ENCODE data around the gene ST3GAL4.
"Not testable (repeated sequence)": the region's sequence is repeated elsewhere in the genome, so short reads cannot be mapped to it uniquely, and the experiment has no call there.

ST3GAL4 gene

DNA sequence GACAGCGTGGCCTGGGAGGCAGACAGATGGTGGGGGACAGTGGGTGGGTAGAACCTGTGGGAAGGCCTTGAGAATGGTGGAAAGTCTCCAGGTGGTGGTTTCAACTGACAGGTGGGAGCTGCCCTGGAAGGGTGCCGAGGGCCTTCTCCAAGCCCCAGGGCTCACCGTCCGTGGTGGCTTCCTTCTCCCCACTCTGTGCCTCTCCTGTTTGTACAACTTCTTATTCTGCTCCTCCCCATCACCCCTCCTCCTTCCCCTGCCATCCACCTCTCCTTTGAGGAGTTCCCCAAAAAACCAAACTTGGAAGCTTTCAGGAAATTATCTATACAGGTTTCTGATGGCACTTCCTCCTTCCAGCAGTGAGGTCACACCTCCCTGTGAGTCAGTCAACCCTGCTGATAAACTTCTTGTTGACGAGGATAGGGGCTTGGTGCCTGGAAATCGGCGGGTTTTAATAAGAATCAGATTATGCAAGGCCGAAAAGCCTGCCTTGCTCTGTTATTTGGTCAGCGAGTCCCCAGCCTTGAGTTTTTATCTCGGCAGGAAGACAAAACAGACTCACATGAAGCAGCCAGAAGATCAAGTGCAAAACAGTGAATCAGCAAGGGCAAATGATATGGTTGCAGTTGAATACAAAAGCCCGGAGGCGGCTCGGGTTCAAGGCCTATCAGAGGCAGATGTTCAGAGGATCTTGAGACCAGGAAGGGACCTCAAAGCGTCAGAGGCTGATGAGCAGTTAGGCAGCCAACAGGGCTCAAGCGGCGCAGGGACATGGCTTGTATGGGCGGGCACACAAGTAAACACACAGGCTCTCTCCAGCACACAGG is 9.5 kb upstream of the ST3GAL4 start:
- no peak overlapping the region for H3K4me3 Mint-ChIP-seq
- no peaks in the 10 kb centered on the region for H3K27me3 Mint-ChIP-seq
- peaks cover 48 to 76% of the 10 kb centered on the region in 2 donors for H3K36me3 Mint-ChIP-seq
- H3K27ac Mint-ChIP-seq, result peak overlapping the region; percentile 20
- peaks cover 0 to 12% of the 10 kb centered on the region in 2 donors for H3K4me1 Mint-ChIP-seq
- H3K9me3 Mint-ChIP-seq, result no peaks in the 10 kb centered on the region
- no peak for DNase-seq
- ATAC-seq (replicated peaks), result peak in 1 of 2 donors; percentile 33

DNA sequence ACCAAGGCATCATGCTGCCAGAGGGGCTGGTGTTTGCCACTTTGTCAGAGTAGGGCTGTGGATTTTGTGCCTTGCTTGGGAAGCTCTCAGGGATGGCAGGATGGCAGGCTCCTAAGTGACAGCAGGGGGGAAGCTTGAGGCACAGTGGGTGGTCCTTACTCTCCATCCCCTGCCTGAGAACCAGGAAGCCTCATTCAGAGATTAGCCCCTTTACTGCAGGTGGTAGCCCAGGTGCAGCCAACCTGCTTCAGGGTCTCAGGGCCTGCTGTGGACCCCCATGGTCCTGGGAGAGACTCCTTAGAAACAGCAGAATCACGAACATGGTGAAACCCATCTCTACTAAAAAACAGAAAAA is 8.9 kb upstream of the ST3GAL4 start:
- peaks cover 45 to 70% of the 10 kb centered on the region in 2 donors for H3K36me3 Mint-ChIP-seq
- H3K9me3 Mint-ChIP-seq, result no peaks in the 10 kb centered on the region
- ATAC-seq (replicated peaks) (no peak), DNase-seq (no peak)
- no peaks in the 10 kb centered on the region for H3K27me3 Mint-ChIP-seq
- H3K4me1 Mint-ChIP-seq, result peaks cover 0 to 12% of the 10 kb centered on the region in 2 donors
- no peak overlapping the region for H3K4me3 Mint-ChIP-seq
- H3K27ac Mint-ChIP-seq, result no peak overlapping the region

DNA sequence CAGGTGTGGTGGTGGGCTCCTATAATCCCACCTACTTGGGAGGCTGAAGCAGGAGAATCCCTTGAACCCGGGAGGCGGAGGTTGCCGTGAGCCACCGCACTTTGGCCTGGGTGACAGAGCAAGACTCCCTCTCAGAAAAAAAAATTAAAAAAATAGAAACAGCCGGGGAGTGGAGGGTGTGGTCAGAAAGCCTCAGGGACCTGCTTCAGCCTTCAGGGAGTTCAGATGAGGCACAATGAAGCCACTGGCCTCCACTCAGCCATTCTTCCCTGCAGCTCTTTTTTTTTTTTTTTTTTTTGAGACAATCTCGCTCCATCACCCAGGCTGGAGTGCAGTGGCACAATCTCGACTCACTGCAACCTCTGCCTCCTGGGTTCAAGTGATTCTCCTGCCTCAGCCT is 8.5 kb upstream of the ST3GAL4 start:
- peaks cover 0 to 12% of the 10 kb centered on the region in 2 donors for H3K4me1 Mint-ChIP-seq
- H3K27me3 Mint-ChIP-seq, result not testable (repeated sequence)

DNA sequence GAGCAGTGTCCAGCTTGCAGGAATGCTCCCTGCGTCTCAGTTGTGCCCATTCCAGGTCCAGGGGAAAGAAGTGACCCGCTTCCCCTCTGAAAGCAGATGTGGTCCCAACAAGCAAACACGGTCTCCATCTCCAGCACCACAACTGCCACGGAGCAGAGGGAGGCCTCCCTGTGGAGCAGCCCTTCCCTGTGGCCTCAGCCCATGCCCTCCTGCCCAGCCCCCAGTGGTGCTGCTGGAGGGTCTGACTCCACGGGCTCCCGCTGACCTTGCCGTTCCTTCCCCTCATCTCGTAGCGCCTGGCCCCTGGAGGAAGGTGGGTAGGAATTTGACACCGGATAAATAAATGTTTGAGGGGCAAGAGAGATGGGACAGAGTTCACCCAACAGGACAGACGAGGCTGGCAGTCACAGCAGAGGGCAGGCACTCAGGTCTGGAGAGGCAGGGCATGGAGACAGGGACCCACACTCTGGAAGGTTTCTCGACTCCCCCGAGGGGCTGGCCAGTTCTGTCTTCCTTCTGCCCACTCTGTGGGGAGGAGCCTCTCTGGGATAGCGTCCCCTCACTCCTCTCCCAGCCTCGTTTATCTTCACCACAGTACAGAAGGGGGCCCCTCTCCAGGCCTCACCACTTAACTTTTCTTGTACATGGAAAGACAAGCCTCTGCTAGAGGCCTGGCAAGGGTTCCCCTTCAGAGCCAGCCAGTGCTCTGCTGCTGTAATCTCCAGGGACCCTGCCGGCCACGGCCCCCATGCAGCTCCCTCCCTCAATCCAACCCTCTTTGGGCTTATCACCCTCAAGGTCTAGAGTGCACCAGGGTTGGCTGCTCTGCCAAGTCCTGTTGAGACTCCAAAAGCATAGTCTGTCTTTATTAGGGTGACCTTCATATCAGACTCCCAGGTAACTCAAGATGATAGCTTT is 7.5 kb upstream of the ST3GAL4 start:
- peak overlapping the region; percentile 82 for H3K27ac Mint-ChIP-seq
- no peak for ATAC-seq (replicated peaks)

More for the DNA sequence above, 8.5 kb upstream of the ST3GAL4 start:
- not testable (repeated sequence) for H3K9me3 Mint-ChIP-seq; ATAC-seq (replicated peaks); H3K27ac Mint-ChIP-seq; H3K4me3 Mint-ChIP-seq; DNase-seq
- H3K36me3 Mint-ChIP-seq, result peaks cover 45 to 66% of the 10 kb centered on the region in 2 donors

DNA sequence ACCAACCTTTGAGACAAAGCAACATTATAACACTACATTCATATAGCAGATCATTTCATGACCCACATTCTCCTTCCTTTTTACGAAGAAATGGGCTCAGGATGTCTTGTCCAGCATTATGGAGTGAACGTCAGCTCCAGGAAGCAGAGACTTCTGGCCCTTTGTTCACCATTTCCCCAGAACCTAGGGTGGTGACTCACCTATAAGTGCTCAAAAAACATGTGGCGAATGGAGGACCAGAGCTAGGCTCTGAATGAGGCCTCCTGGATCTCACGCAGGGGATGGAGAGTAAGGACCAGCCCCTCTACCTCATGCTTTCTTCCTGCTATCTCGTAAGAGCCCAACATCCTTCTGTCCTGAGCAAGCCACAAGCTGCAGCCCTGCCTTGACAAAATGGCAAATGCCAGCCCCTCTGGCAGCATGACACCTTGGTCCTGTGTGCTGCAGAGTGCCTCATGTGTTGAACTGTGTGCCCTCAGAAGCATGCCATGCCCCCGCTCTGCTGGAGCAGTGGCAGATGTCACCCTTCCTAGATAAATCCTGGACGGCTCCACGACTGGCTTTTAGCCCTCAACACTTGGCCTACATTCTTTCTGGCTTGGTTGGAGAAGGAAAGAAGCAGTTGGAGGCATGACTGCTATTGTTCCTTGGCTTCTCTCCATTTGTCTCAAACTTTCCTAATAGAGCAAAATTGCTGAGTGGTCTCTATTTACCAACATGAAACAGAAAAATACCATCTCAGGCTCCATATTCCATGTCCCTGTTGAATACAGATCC is 6.5 kb upstream of the ST3GAL4 start:
- Mint-ChIP-seq H3K4me3 (no peak overlapping the region), H3K27me3 (no peaks in the 10 kb centered on the region), H3K9me3 (no peaks in the 10 kb centered on the region), H3K36me3 (peaks cover 30 to 50% of the 10 kb centered on the region in 2 donors), H3K4me1 (peaks cover 12 to 25% of the 10 kb centered on the region in 2 donors), H3K27ac (no peak overlapping the region)
- DNase-seq (no peak), ATAC-seq (replicated peaks) (no peak)

More for the DNA sequence above, 7.5 kb upstream of the ST3GAL4 start:
- Mint-ChIP-seq H3K36me3 (peaks cover 37 to 60% of the 10 kb centered on the region in 2 donors), H3K27me3 (no peaks in the 10 kb centered on the region), H3K9me3 (no peaks in the 10 kb centered on the region), H3K4me3 (no peak overlapping the region), H3K4me1 (peaks cover 6 to 20% of the 10 kb centered on the region in 2 donors)
- DNase-seq, result no peak

DNA sequence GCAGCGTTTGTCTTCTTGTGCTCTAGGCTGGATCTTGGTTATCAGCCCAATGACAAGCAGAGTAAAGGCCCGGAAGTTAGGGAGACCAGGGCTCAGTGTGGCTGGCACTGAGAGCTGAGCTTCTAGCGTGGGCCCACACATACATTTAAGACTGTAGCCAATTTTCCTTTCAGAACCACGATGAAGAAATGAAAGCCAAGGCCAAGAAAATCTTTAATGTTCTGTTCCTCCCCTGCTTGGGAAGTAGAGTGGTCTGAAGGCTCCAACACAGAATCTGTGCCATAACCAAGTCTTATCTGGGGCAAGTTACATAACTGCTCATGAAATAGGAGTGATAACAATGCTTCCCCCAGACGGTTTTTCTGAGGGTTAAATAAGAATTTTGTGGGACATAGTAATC is 4.7 kb upstream of the ST3GAL4 start:
- no peaks in the 10 kb centered on the region for H3K27me3 Mint-ChIP-seq
- H3K4me1 Mint-ChIP-seq, result peaks cover 15 to 27% of the 10 kb centered on the region in 2 donors
- DNase-seq (no peak), ATAC-seq (replicated peaks) (no peak)
- H3K27ac Mint-ChIP-seq, result no peak overlapping the region
- H3K4me3 Mint-ChIP-seq, result no peak overlapping the region
- H3K36me3 Mint-ChIP-seq, result peaks cover 17 to 33% of the 10 kb centered on the region in 2 donors
- H3K9me3 Mint-ChIP-seq, result no peaks in the 10 kb centered on the region

DNA sequence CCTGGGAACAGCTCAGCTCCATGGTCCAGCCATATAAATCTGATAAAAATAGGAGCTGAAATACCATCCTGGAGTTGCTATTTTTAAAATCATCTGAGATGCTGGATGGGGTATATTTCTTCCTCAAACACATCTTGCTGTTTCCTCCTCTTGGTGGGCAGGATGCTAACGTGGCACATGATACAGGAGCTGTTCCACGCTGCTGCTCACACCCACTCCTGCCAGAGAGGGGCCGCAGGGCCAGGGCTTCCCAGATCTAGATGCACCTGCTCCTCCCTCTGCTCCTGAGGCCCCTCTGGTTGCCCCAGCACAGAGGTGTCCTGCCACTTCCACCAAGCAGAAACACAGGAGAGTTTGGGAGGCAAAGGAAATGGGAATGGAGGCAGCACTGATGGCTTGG is 3.3 kb upstream of the ST3GAL4 start:
- Mint-ChIP-seq H3K27me3 (no peaks in the 10 kb centered on the region), H3K27ac (no peak overlapping the region), H3K4me1 (peaks cover 19 to 35% of the 10 kb centered on the region in 2 donors), H3K36me3 (peaks cover 12 to 27% of the 10 kb centered on the region in 2 donors), H3K9me3 (no peaks in the 10 kb centered on the region), H3K4me3 (no peak overlapping the region)
- DNase-seq (no peak), ATAC-seq (replicated peaks) (no peak)

DNA sequence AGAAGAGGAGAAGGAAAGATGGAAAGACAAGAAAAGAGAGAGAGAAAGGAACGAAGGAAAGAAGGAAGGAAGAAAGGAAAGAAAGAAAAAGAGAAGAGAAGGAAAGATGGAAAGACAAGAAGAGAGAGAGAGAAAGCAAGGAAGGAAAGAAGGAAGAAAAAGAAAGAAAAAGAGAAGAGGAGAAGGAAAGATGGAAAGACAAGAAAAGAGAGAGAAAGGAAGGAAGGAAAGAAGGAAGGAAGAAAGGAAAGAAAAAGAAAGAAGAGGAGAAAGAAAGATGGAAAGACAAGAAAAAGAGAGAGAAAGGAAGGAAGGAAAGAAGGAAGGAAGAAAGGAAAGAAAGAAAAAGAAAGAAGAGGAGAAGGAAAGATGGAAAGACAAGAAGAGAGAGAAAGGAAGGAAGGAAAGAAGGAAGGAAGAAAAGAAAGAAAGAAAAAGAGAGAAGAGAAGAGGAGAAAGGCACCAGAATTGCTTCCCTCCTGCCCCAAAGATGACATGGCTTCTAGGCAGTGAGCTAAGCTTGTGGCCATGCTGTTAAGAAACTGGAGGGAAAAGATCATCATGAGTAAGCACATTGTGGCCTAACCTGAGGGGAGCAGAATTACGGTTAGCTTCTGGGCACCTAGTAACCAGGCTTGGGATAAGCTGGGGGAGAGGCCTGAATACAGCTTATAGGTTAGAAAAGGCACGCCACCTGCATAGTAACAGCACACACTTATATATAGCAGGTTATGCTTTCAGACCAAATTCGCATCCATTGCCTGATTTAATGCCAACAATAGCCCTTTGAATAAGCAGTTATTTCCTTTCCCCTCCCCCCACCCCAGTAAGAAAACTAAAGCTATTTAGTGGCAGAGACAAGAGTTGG is 2.3 kb upstream of the ST3GAL4 start:
- Mint-ChIP-seq H3K27me3 (no peaks in the 10 kb centered on the region), H3K4me3 (no peak overlapping the region), H3K27ac (peak overlapping the region; percentile 4), H3K36me3 (peaks cover 9 to 18% of the 10 kb centered on the region in 2 donors), H3K9me3 (no peaks in the 10 kb centered on the region), H3K4me1 (peaks cover 19 to 36% of the 10 kb centered on the region in 2 donors)
- ATAC-seq (replicated peaks), result peak in 1 of 2 donors; percentile 14
- DNase-seq, result no peak

DNA sequence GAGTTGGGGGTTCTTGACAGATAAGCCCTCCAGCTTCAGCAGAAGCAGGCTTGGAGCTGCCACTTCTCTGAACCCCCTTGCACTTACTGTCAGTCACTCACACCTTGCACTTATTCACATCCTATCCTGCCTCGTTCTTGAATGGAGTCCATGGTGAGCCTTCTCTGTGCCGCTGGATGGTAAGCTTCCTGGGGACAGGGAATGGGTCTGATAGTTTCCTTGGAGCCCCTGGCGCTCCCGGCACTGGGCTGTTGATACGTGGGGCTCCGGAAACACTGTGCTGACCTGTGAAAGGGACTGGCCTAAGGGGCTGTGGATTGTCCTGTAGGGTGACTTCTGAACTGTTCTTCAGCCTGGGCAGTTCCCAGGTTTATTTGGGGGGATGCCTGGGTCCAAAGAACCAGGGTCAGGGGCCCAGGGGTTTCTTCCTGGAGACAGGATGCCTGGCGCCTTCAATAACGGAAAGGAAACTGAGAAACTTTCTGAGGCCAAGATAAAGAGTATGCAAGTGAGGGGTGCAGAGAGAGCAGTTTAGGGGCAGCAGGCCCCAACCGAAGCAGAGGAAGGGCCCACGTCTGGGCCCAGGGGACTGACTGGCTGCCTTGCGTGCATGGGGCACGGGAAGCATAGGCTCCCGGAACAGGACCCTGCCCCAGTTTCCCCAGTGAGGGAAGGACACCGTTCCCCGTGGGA is 709 bp upstream of the ST3GAL4 start:
- peak overlapping the region; percentile 68 for H3K27ac Mint-ChIP-seq
- no peaks in the 10 kb centered on the region for H3K27me3 Mint-ChIP-seq
- ATAC-seq (replicated peaks), result peak; percentile 35 to 47

DNA sequence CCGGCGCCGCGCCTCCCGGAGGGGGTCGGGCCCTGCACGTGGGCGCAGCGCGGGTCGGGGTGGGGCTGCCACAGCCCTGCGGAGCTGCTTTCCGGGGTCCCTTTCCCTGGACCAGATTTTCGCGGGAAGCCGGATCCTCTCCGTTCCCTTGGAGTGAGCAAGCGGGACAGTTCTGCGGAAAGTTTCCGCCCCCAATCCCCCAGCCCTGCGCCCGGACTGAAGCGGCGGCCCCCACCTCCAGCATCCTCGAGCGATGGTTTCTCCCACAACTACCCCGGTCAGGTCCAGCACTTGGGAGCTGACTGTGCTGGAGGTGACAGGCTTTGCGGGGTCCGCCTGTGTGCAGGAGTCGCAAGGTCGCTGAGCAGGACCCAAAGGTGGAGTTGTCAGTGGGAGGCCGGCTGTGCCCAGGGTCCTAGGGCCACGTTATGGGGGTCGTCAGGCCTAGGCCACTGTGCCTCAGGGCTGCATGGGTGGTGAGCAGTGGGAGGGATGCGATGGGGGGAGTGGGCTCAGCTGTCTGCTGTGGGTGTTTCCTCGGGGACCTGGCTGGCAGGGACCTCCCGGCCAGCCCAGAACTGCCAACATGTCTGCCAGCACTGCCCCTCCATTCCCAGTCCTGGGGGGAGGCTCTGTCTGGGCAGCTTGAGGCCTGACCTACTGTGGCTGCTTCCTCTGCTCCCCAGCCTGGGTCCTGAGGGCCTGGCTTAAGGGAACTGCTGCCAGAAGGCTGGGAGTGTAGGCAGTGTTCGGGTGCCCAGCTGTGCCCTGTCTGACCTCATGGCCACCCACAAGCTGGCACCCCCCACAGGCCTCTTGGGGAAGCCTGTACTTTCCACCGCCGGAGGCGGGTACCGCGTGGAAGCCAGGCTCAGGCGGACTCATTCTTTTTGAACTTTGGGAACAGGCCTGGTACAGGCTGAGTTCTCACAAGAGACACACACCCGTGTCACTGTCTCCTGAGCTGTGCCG is 726 bp downstream of the ST3GAL4 start:
- Mint-ChIP-seq H3K27me3 (no peaks in the 10 kb centered on the region), H3K4me3 (peak overlapping the region; percentile 77 to 83), H3K4me1 (peaks cover 19 to 36% of the 10 kb centered on the region in 2 donors), H3K36me3 (no peaks in the 10 kb centered on the region), H3K9me3 (no peaks in the 10 kb centered on the region), H3K27ac (no peak overlapping the region)
- ATAC-seq (replicated peaks) (peak; percentile 40 to 48), DNase-seq (peak; percentile 35)

More for the DNA sequence above, 709 bp upstream of the ST3GAL4 start:
- Mint-ChIP-seq H3K36me3 (peaks cover 8 to 9% of the 10 kb centered on the region in 2 donors), H3K9me3 (no peaks in the 10 kb centered on the region), H3K4me1 (peaks cover 19 to 36% of the 10 kb centered on the region in 2 donors), H3K4me3 (peak overlapping the region; percentile 90 to 94)
- DNase-seq, result no peak

DNA sequence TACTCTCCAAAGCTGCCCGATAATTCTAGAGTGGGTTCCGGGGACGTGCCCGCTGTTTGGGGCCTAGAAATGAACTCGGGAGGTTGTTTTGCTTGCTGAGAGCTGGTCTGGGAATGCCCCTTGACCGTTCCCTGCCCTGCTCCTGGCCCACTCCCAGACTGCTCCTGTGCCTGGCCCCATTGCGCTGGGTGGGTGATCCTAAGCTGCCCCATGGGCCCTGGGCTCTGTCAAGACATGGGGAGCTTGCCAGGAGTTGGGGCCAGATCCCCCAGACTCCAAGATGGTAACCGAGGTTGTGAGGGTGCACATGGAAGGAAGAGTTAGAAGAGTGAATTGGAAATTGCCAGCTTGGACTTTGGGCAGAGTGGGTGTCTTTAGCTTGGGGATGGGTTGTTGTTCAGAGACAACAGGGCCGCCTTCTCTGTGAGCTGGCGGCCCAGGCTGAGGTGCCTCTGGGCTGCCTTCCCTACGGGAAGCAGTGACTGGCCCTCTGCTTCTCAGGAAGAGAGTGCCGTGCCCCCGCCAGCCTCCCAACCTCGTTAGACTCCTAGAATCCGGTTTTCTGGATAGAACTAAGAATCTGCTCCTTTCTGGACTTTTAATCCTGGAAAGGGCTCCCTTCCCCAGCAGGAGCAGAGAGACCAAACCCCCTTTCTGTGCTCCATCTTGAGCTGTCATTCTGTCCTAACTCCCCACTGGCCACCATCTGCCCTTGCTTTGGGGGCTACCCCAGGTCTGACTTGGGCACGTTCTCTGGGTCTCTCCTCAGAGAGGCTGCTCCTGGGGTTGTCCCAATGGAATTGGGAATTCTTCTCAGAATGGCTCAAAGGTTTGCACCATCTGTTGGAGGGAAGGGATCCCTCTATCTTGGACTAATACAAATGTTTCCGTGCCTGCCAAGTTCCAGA is 1.8 kb downstream of the ST3GAL4 start:
- Mint-ChIP-seq H3K36me3 (no peaks in the 10 kb centered on the region), H3K4me3 (peak overlapping the region in 1 of 2 donors; percentile 83), H3K9me3 (no peaks in the 10 kb centered on the region), H3K4me1 (peaks cover 19 to 36% of the 10 kb centered on the region in 2 donors), H3K27ac (no peak overlapping the region), H3K27me3 (no peaks in the 10 kb centered on the region)
- ATAC-seq (replicated peaks) (no peak), DNase-seq (no peak)

All from stimulated activated naive B cell treated with anti-CD40 and anti-IgM and Interleukin-4, amounts not matched to agents 10 μg/mL and 1 μg/mL and 100 μg/mL, for 72 hours (primary cell).